Astrocyte (in vitro differentiated cells and primary cell): ENCODE measurements around the gene FHL2. TPM values are rescaled to one million over a fixed set of nuclear protein-coding genes. Genes with fewer than 3 reads are reported as not detected.

ENCODE experiments used
- DNase-seq: peaks from one replicate; pipeline ENCODE4 v3.0.0-alpha.2; 2010; ENCODE audit warnings: low read depth
- FAIRE-seq: peaks from 2 replicates; lab custom pipeline; 2011; peaks lifted over from hg19 to GRCh38; lab: Jason Lieb, UNC
- H2AFZ ChIP-seq: 2 replicates; pipeline ENCODE4 v1.6.0; 2012; ENCODE audit warnings: low read depth, low read length, inconsistent platforms
- H3K27ac ChIP-seq: 2 replicates; pipeline ENCODE4 v1.5.1; 2011; ENCODE audit warnings: low read depth, low read length, inconsistent platforms
- H3K27me3 ChIP-seq: 2 replicates; pipeline ENCODE4 v1.6.0; 2011; ENCODE audit warnings: low read length, inconsistent platforms; ENCODE audit not compliant: insufficient read depth
- H3K36me3 ChIP-seq: 2 replicates; pipeline ENCODE4 v1.5.1; 2011; ENCODE audit warnings: low read length, inconsistent platforms; ENCODE audit not compliant: insufficient read depth
- H3K4me1 ChIP-seq: 2 replicates; pipeline ENCODE4 v1.5.1; 2011; ENCODE audit warnings: low read length, inconsistent platforms; ENCODE audit not compliant: insufficient read depth
- H3K4me2 ChIP-seq: 2 replicates; pipeline ENCODE4 v1.6.0; 2012; ENCODE audit warnings: low read length, inconsistent platforms
- H3K4me3 ChIP-seq: 2 replicates; pipeline ENCODE4 v1.5.1; 2011; ENCODE audit warnings: low read depth, mild to moderate bottlenecking, low read length, inconsistent platforms; ENCODE audit not compliant: insufficient read depth
- H3K79me2 ChIP-seq: 2 replicates; pipeline ENCODE4 v1.6.0; 2012; ENCODE audit warnings: mild to moderate bottlenecking, low read length, inconsistent platforms; ENCODE audit not compliant: insufficient read depth
- H3K9ac ChIP-seq: 2 replicates; pipeline ENCODE4 v1.6.0; 2012; ENCODE audit warnings: mild to moderate bottlenecking, low read length, inconsistent platforms
- H3K9me3 ChIP-seq: 2 replicates; pipeline ENCODE4 v1.5.1; 2012; ENCODE audit warnings: low read depth, mild to moderate bottlenecking, low read length, inconsistent platforms; ENCODE audit not compliant: insufficient read depth
- H4K20me1 ChIP-seq: 2 replicates; pipeline ENCODE4 v1.6.0; 2012; ENCODE audit warnings: low read length, inconsistent platforms; ENCODE audit not compliant: insufficient read depth
- H3K27ac Mint-ChIP-seq: one replicate; pipeline ENCODE4 v1.8.0; 2021; ENCODE audit warnings: mild to moderate bottlenecking, mixed read lengths; ENCODE audit not compliant: unreplicated experiment
- H3K27me3 Mint-ChIP-seq: one replicate; pipeline ENCODE4 v1.8.0; 2021; ENCODE audit warnings: low read depth, mixed read lengths; ENCODE audit not compliant: unreplicated experiment
- H3K36me3 Mint-ChIP-seq: one replicate; pipeline ENCODE4 v1.8.0; 2021; ENCODE audit warnings: low read depth, mixed read lengths; ENCODE audit not compliant: unreplicated experiment
- H3K4me1 Mint-ChIP-seq: one replicate; pipeline ENCODE4 v1.8.0; 2021; ENCODE audit warnings: low read depth, mixed read lengths; ENCODE audit not compliant: unreplicated experiment
- H3K4me3 Mint-ChIP-seq: one replicate; pipeline ENCODE4 v1.8.0; 2021; ENCODE audit warnings: mild to moderate bottlenecking, moderate library complexity, mixed read lengths; ENCODE audit not compliant: unreplicated experiment
- H3K9me3 Mint-ChIP-seq: one replicate; pipeline ENCODE4 v1.8.0; 2021; ENCODE audit warnings: mild to moderate bottlenecking, mixed read lengths; ENCODE audit not compliant: unreplicated experiment
- EZH2 ChIP-seq: IDR thresholded peaks from 2 replicates; pipeline ENCODE4 v1.6.1; 2012; ENCODE audit warnings: mild to moderate bottlenecking, low read length, inconsistent platforms; ENCODE audit not compliant: insufficient read depth
- total RNA-seq: library from RNA; stranded (reverse); gene quantifications from 2 replicates; pipeline ENCODE4 v1.2.1, GENCODE V29; 2021
- TF ChIP-seq, protein P1 (sequence below): IDR thresholded peaks from 2 replicates; pipeline ENCODE4 v1.5.1; 2011; ENCODE audit warnings: low read depth, mild to moderate bottlenecking, inconsistent platforms, low read length, moderate library complexity; ENCODE audit not compliant: insufficient read depth

FHL2 gene
- total RNA-seq, 1 donor from 2014 or later = 104 TPM

DNA sequence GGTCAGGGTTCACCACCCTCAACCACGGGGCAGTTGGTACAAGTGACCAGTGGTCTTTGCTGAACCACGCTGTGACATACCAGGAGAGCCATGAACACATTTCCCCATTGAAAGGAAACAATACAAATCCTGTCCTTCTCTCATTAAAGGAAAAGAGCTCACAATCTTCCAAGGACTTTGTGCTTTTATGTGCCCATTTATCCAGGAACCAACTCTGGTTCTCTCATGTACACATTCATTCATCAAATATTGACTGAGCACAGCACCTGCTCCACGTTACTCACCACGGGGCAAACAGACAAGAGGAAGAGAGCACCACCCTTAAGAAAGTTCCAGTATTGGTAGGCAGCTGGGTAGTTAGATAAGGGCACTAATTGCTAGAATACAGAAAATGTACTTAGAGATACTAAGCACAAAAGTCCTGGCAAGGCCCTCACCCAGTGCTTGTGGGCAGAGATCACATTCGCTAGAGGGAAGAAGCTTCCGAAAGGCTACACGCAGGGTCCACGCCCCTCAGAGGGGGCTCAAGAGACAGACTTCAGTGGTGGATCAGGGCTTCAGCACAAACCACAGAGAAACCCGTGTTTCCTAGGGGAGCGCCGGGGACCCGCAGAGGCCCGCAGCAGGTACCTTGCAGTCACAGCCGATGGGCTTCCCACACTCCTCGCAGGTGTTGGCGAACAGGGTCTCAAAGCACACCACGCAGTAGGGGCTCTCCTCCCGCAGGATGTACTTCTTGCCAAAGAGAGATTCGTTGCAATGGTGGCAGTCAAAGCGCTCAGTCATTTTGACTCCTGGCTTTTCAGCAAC is 12.9 kb downstream of the FHL2 start:
- Mint-ChIP-seq H3K9me3 (peaks cover 3% of the 10 kb centered on the region), H3K27me3 (no peaks in the 10 kb centered on the region), H3K4me1 (peaks cover 9% of the 10 kb centered on the region), H3K36me3 (peaks cover 35% of the 10 kb centered on the region), H3K27ac (no peak overlapping the region), H3K4me3 (no peak overlapping the region)
- Histone ChIP-seq H3K4me1 (peaks cover 38% of the 10 kb centered on the region), H3K36me3 (peaks cover 76% of the 10 kb centered on the region), H2AFZ (no peak overlapping the region), H3K4me3 (no peak overlapping the region), H3K79me2 (peaks cover 98% of the 10 kb centered on the region), H3K27me3 (no peaks in the 10 kb centered on the region), H4K20me1 (peaks cover 80% of the 10 kb centered on the region), H3K9me3 (no peaks in the 10 kb centered on the region), H3K9ac (no peak overlapping the region), H3K4me2 (no peak overlapping the region), H3K27ac (peak overlapping the region; percentile 19)
- TF ChIP-seq EZH2 = no peak
- TF ChIP-seq, protein P1, sequence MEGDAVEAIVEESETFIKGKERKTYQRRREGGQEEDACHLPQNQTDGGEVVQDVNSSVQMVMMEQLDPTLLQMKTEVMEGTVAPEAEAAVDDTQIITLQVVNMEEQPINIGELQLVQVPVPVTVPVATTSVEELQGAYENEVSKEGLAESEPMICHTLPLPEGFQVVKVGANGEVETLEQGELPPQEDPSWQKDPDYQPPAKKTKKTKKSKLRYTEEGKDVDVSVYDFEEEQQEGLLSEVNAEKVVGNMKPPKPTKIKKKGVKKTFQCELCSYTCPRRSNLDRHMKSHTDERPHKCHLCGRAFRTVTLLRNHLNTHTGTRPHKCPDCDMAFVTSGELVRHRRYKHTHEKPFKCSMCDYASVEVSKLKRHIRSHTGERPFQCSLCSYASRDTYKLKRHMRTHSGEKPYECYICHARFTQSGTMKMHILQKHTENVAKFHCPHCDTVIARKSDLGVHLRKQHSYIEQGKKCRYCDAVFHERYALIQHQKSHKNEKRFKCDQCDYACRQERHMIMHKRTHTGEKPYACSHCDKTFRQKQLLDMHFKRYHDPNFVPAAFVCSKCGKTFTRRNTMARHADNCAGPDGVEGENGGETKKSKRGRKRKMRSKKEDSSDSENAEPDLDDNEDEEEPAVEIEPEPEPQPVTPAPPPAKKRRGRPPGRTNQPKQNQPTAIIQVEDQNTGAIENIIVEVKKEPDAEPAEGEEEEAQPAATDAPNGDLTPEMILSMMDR = no peak
- FAIRE-seq = no peak
- no peak for DNase-seq

DNA sequence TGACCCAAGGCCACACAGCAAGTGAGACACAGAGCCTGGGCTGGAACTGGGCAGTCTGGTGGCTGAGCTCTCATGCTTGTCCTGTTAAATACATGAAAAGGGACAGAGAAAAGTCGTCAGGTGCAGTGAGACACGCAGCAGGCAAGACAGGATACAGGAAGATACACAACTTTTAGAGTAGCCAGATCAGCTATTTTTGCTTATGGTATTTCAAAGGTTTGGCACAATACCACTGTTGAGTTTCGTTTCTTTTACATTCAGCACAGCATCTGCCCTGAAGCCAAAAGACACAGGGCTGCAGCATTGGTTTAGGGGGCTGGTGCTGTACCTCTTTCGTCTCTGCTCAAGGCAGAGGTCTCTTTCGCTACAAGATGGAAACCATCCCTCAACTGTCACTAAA is 14.0 kb downstream of the FHL2 start:
- H3K36me3 ChIP-seq = peaks cover 78% of the 10 kb centered on the region
- FAIRE-seq = no peak

More for the DNA sequence above, 14.0 kb downstream of the FHL2 start:
- Histone ChIP-seq H3K79me2 (peaks cover 98% of the 10 kb centered on the region), H3K9ac (no peak overlapping the region), H3K27me3 (no peaks in the 10 kb centered on the region), H3K4me2 (no peak overlapping the region), H3K4me1 (peaks cover 35% of the 10 kb centered on the region), H4K20me1 (peaks cover 85% of the 10 kb centered on the region), H3K9me3 (no peaks in the 10 kb centered on the region), H3K27ac (no peak overlapping the region), H3K4me3 (no peak overlapping the region), H2AFZ (no peak overlapping the region)
- no peak for DNase-seq
- Mint-ChIP-seq H3K36me3 (peaks cover 46% of the 10 kb centered on the region), H3K27ac (no peak overlapping the region), H3K9me3 (peaks cover 3% of the 10 kb centered on the region), H3K4me3 (no peak overlapping the region), H3K27me3 (no peaks in the 10 kb centered on the region), H3K4me1 (peaks cover 15% of the 10 kb centered on the region)
- TF ChIP-seq, protein P1 = no peak
- TF ChIP-seq EZH2 = no peak
